Right lobe of liver (tissue), 6 donors: ENCODE results near the gene CDKN2D. TPM values are rescaled to one million over a fixed set of nuclear protein-coding genes. Genes with fewer than 3 reads are reported as not detected.
"Not testable (repeated sequence)": the region's sequence is repeated elsewhere in the genome, so short reads cannot be mapped to it uniquely, and the experiment has no call there.

Source experiments
- ATAC-seq, 4 donors: fragments of 200-7000 bp; cut with Tn5 transposase; one replicate each; pipeline ENCODE4 v1.9.1; 2020; ENCODE audit warnings: mild to moderate bottlenecking in 4 of 4, moderate library complexity in 4 of 4
- DNase-seq, 3 donors: peaks; one replicate each; pipeline ENCODE4 v3.0.0-alpha.2; 2020
- H3K27ac ChIP-seq, 3 donors: fragments of 200-600 bp; one replicate each; pipeline ENCODE4 v1.8.0; 2022
- H3K27me3 ChIP-seq, 2 donors: fragments of 200-600 bp; one replicate each; pipeline ENCODE4 v1.8.0; 2022
- H3K36me3 ChIP-seq, 4 donors: fragments of 200-600 bp; sonication (generic) in 1 of 4; one replicate each; pipeline versions ENCODE4 v1.5.1 to v1.8.0; 2017 to 2022; ENCODE audit warnings: control low read depth in 1 of 4
- H3K4me1 ChIP-seq, 4 donors: fragments of 200-600 bp; sonication (generic) in 1 of 4; one replicate each; pipeline versions ENCODE4 v1.5.1 to v1.8.0; 2017 to 2022; ENCODE audit warnings: control low read depth in 1 of 4
- H3K4me3 ChIP-seq, 3 donors: fragments of 200-600 bp; one replicate each; pipeline ENCODE4 v1.8.0; 2022
- H3K9me3 ChIP-seq, 4 donors: fragments of 200-600 bp; sonication (generic) in 1 of 4; one replicate each; pipeline versions ENCODE4 v1.5.1 to v1.8.0; 2017 to 2022; ENCODE audit warnings: control low read depth in 1 of 4
- CTCF ChIP-seq, 4 donors: fragments of 200-600 bp in 3 of 4; fragments of 450-650 bp in 1 of 4; IDR thresholded peaks; one replicate each; pipeline versions ENCODE4 v1.5.1 to v1.8.0; 2016 to 2022; ENCODE audit warnings: antibody characterized with exemption in 4 of 4, mild to moderate bottlenecking in 2 of 4
- POLR2A ChIP-seq: fragments of 450-650 bp; IDR thresholded peaks from one replicate; pipeline ENCODE4 v1.6.1; 2017; ENCODE audit warnings: antibody characterized with exemption, mild to moderate bottlenecking
- WGBS: methylation state at CpG from one replicate; pipeline ENCODE4 v1.1.6; 2018; ENCODE audit warnings: low coverage, low lambda C conversion rate; ENCODE audit not compliant: insufficient coverage; ENCODE audit errors: missing lambda C conversion rate; 5-methylcytosine and 5-hydroxymethylcytosine counted together
- intact Hi-C, 2 donors: fragments of 100-400 bp; cut with DNase I; formaldehyde crosslinking; loops; one replicate each; pipeline versions ENCODE4 v1.11.2 to v1.14.1; 2022
- total RNA-seq, 6 experiments: library from RNA; depleted of rRNA in 2 of 6; stranded (reverse); fragments of >200 nt in 2 of 6; fragmentation: NEBNext Ultra II Directional in 3 of 6; extraction: Animal tissue kit (Norgen Biotek cat#: 25700) in 3 of 6; gene quantifications; one replicate each; pipeline versions ENCODE4 v1.1.0 to v1.2.4, GENCODE V29; 2016 to 2023
- donor health status: DM: no; HTN: yes; CAD: no.
- donor health status: DM: no; HTN: no; CAD: no.
- donor health status: DM: no; HTN: no; CAD: no.
- donor health status: DM: no; HTN: yes; CAD: no.
- donor health status: DM: no; HTN: yes; CAD: no.

The CDKN2D gene
- total RNA-seq, 6 experiments from 2014 or later: 0.97 to 2.8 (median 2.0) TPM

- ATAC-seq (peak in 1 of 4 donors; percentile 18), DNase-seq (no peak)
- TF ChIP-seq POLR2A: no peak
- TF ChIP-seq CTCF (IDR thresholded peaks at IDR 0.05): no peak
- intact Hi-C loops: no loop called here
- 79% methylated on average over 5 of the region's 8 CpGs for WGBS
- no peak overlapping the region for H3K4me3 ChIP-seq
- H3K36me3 ChIP-seq: no peaks in the 10 kb centered on the region
- peaks cover 0 to 2% (median under 1%) of the 10 kb centered on the region in 4 donors for H3K4me1 ChIP-seq
- no peaks in the 10 kb centered on the region for H3K27me3 ChIP-seq
- H3K9me3 ChIP-seq: no peaks in the 10 kb centered on the region
- H3K27ac ChIP-seq: no peak overlapping the region
Observed at GRCh38 chr19:10574462-10574861, 5.7 kb upstream of the CDKN2D start.

- intact Hi-C loops, H3K4me3 ChIP-seq, DNase-seq, H3K27ac ChIP-seq, H3K27me3 ChIP-seq, H3K36me3 ChIP-seq, ATAC-seq, H3K4me1 ChIP-seq, H3K9me3 ChIP-seq: not testable (repeated sequence)
- 92% methylated on average over 2 of the region's 6 CpGs for WGBS
Observed at GRCh38 chr19:10573793-10574192, 5.0 kb upstream of the CDKN2D start.

GRCh38 chr19:10568062-10568825, 535 bp downstream of the CDKN2D start:
- no peaks in the 10 kb centered on the region for H3K36me3 ChIP-seq
- no peaks in the 10 kb centered on the region for H3K27me3 ChIP-seq
- peaks cover 0 to 11% (median 3%) of the 10 kb centered on the region in 4 donors for H3K4me1 ChIP-seq
- intact Hi-C loops: no loop called here
- peak overlapping the region; percentile 57 to 80 (median 66) for H3K4me3 ChIP-seq
- 4% methylated on average over 11 of the region's 58 CpGs for WGBS
- TF ChIP-seq POLR2A (no peak), CTCF (IDR thresholded peaks at IDR 0.05) (no peak)
- peak overlapping the region; percentile 36 to 69 (median 57) for H3K27ac ChIP-seq
- ATAC-seq (peak in 1 of 4 donors; percentile 0), DNase-seq (peak; percentile 59 to 73 (median 64))
- no peaks in the 10 kb centered on the region for H3K9me3 ChIP-seq

- intact Hi-C loops: no loop called here
- TF ChIP-seq CTCF (IDR thresholded peaks at IDR 0.05): no peak
- TF ChIP-seq POLR2A: no peak
- DNase-seq: no peak
- H3K36me3 ChIP-seq: peaks cover 0 to 1% (median 0%) of the 10 kb centered on the region in 4 donors
- no peaks in the 10 kb centered on the region for H3K9me3 ChIP-seq
- H3K4me3 ChIP-seq: peak overlapping the region; percentile 57 to 80 (median 66)
- no peak for ATAC-seq
- H3K27me3 ChIP-seq: no peaks in the 10 kb centered on the region
- WGBS: 24% methylated on average over 4 of the region's 5 CpGs
- peaks cover 0 to 11% (median 3%) of the 10 kb centered on the region in 4 donors for H3K4me1 ChIP-seq
- H3K27ac ChIP-seq: peak overlapping the region in 1 of 3 donors; percentile 69
Observed at GRCh38 chr19:10567656-10568055, 1.1 kb downstream of the CDKN2D start.

GRCh38 chr19:10566658-10567410, 1.9 kb downstream of the CDKN2D start:
- 14% methylated on average over 9 of the region's 19 CpGs for WGBS
- intact Hi-C loops: no loop called here
- H3K27me3 ChIP-seq: no peaks in the 10 kb centered on the region
- peak overlapping the region in 2 of 3 donors; percentile 88 to 91 for H3K4me3 ChIP-seq
- ATAC-seq: no peak
- peaks cover 0 to 3% (median 0%) of the 10 kb centered on the region in 4 donors for H3K36me3 ChIP-seq
- H3K4me1 ChIP-seq: peaks cover 0 to 11% (median 3%) of the 10 kb centered on the region in 4 donors
- H3K9me3 ChIP-seq: no peaks in the 10 kb centered on the region
- peak overlapping the region; percentile 47 to 58 (median 58) for H3K27ac ChIP-seq
- DNase-seq: no peak
- no peak for TF ChIP-seq POLR2A
- TF ChIP-seq CTCF (IDR thresholded peaks at IDR 0.05): no peak
